Measurements from ENCODE around the gene RAB37.

The RAB37 gene

GRCh38 chr17:74761931-74762330 is 24.9 kb downstream of the RAB37 start:
- no peaks in the 10 kb centered on the region for H3K9me2 ChIP-seq (ENCODE audit: low read depth, low read length)
- no peak overlapping the region for H2AFZ ChIP-seq (ENCODE audit: low read length)
- no peaks in the 10 kb centered on the region for H3K27me3 ChIP-seq (ENCODE audit: insufficient read depth, low read length)
- H4K20me1 ChIP-seq (ENCODE audit: insufficient read depth, low read length), result no peaks in the 10 kb centered on the region
- no peaks in the 10 kb centered on the region for H3F3A ChIP-seq (ENCODE audit: insufficient read depth, low read length)
- H3K4me2 ChIP-seq (ENCODE audit: low read length), result no peak overlapping the region
- H3K4me3 ChIP-seq (ENCODE audit: low read depth, low read length, poor library complexity, severe bottlenecking), result no peak overlapping the region
- no peaks in the 10 kb centered on the region for H3K79me2 ChIP-seq (ENCODE audit: insufficient read depth, low read length)
- no peaks in the 10 kb centered on the region for H3K9me3 ChIP-seq (ENCODE audit: low read length)
- no peaks in the 10 kb centered on the region for H3K36me3 ChIP-seq (ENCODE audit: insufficient read depth, low read length)
- peaks cover 7% of the 10 kb centered on the region for H3K4me1 ChIP-seq (ENCODE audit: insufficient read depth, low read length, severe bottlenecking)
- H3K9ac ChIP-seq (ENCODE audit: low read length), result no peak overlapping the region
- TF ChIP-seq CTCF (IDR thresholded peaks at IDR 0.05; ENCODE audit: low read length) (no peak), EZH2 (IDR thresholded peaks at IDR 0.05; ENCODE audit: borderline replicate concordance, low read length) (no peak)
- no peak overlapping the region for H3K27ac ChIP-seq (ENCODE audit: low read depth, low read length, poor library complexity, severe bottlenecking)

- H3K27me3 ChIP-seq (ENCODE audit: insufficient read depth, low read length), result no peaks in the 10 kb centered on the region
- H3F3A ChIP-seq (ENCODE audit: insufficient read depth, low read length), result no peaks in the 10 kb centered on the region
- TF ChIP-seq EZH2 (IDR thresholded peaks at IDR 0.05; ENCODE audit: borderline replicate concordance, low read length), result no peak
- TF ChIP-seq CTCF (IDR thresholded peaks at IDR 0.05; ENCODE audit: low read length), result no peak
- no peaks in the 10 kb centered on the region for H3K9me2 ChIP-seq (ENCODE audit: low read depth, low read length)
- no peaks in the 10 kb centered on the region for H3K79me2 ChIP-seq (ENCODE audit: insufficient read depth, low read length)
- H3K9ac ChIP-seq (ENCODE audit: low read length), result no peak overlapping the region
- H3K27ac ChIP-seq (ENCODE audit: low read depth, low read length, poor library complexity, severe bottlenecking), result no peak overlapping the region
- H3K36me3 ChIP-seq (ENCODE audit: insufficient read depth, low read length), result peaks cover 3% of the 10 kb centered on the region; the same call in 1 of the 2 replicates
- no peak overlapping the region for H3K4me2 ChIP-seq (ENCODE audit: low read length)
- no peak overlapping the region for H2AFZ ChIP-seq (ENCODE audit: low read length)
- peaks cover 7% of the 10 kb centered on the region for H3K4me1 ChIP-seq (ENCODE audit: insufficient read depth, low read length, severe bottlenecking)
- H3K4me3 ChIP-seq (ENCODE audit: low read depth, low read length, poor library complexity, severe bottlenecking), result no peak overlapping the region
- no peaks in the 10 kb centered on the region for H4K20me1 ChIP-seq (ENCODE audit: insufficient read depth, low read length)
- no peaks in the 10 kb centered on the region for H3K9me3 ChIP-seq (ENCODE audit: low read length)
Measured at GRCh38 chr17:74763565-74764387, 26.7 kb downstream of the RAB37 start.

GRCh38 chr17:74764751-74765286 is 27.8 kb downstream of the RAB37 start:
- Histone ChIP-seq H3K27ac (ENCODE audit: low read depth, low read length, poor library complexity, severe bottlenecking) (no peak overlapping the region), H4K20me1 (ENCODE audit: insufficient read depth, low read length) (no peaks in the 10 kb centered on the region), H3K9me3 (ENCODE audit: low read length) (no peaks in the 10 kb centered on the region), H3K27me3 (ENCODE audit: insufficient read depth, low read length) (no peaks in the 10 kb centered on the region), H3K4me1 (ENCODE audit: insufficient read depth, low read length, severe bottlenecking) (no peaks in the 10 kb centered on the region), H3K9me2 (ENCODE audit: low read depth, low read length) (no peaks in the 10 kb centered on the region), H3K9ac (ENCODE audit: low read length) (no peak overlapping the region), H3K36me3 (ENCODE audit: insufficient read depth, low read length) (peaks cover 12% of the 10 kb centered on the region), H3K4me2 (ENCODE audit: low read length) (no peak overlapping the region), H3K79me2 (ENCODE audit: insufficient read depth, low read length) (no peaks in the 10 kb centered on the region), H3F3A (ENCODE audit: insufficient read depth, low read length) (no peaks in the 10 kb centered on the region), H2AFZ (ENCODE audit: low read length) (no peak overlapping the region), H3K4me3 (ENCODE audit: low read depth, low read length, poor library complexity, severe bottlenecking) (no peak overlapping the region)
- TF ChIP-seq EZH2 (IDR thresholded peaks at IDR 0.05; ENCODE audit: borderline replicate concordance, low read length) (no peak), CTCF (IDR thresholded peaks at IDR 0.05; ENCODE audit: low read length) (no peak)
